AG09309 (cell line): Measurements from ENCODE around the gene TNKS1BP1.
"Not testable (repeated sequence)": the region's sequence is repeated elsewhere in the genome, so short reads cannot be mapped to it uniquely, and the experiment has no call there.

Source experiments
- DNase-seq: peaks from one replicate; pipeline ENCODE4 v3.0.0-alpha.2; 2010; ENCODE audit warnings: low read depth
- H3K4me3 ChIP-seq: 2 replicates; pipeline ENCODE4 v1.5.1; 2011; ENCODE audit warnings: mild to moderate bottlenecking, low read depth, low read length, moderate library complexity; ENCODE audit not compliant: control insufficient read depth
- CTCF ChIP-seq: IDR thresholded peaks from 2 replicates; pipeline ENCODE4 v1.5.1; 2011; ENCODE audit warnings: mild to moderate bottlenecking, low read depth, low read length, inconsistent platforms; ENCODE audit not compliant: insufficient read depth, control insufficient read depth; ENCODE audit errors: missing control alignments

The TNKS1BP1 gene

GRCh38 chr11:57290288-57290687 is 34.5 kb downstream of the TNKS1BP1 start:
- no peak for DNase-seq
- TF ChIP-seq CTCF: no peak

GRCh38 chr11:57288771-57289579 is 35.8 kb downstream of the TNKS1BP1 start:
- peak; percentile 76 for DNase-seq
- no peak overlapping the region for H3K4me3 ChIP-seq
- TF ChIP-seq CTCF: no peak

More at GRCh38 chr11:57290288-57290687, 34.5 kb downstream of the TNKS1BP1 start:
- H3K4me3 ChIP-seq: no peak overlapping the region

GRCh38 chr11:57287884-57288283 is 36.9 kb downstream of the TNKS1BP1 start:
- no peak overlapping the region for H3K4me3 ChIP-seq
- DNase-seq: no peak
- TF ChIP-seq CTCF: no peak

GRCh38 chr11:57283231-57283990 is 41.3 kb downstream of the TNKS1BP1 start:
- DNase-seq: no peak
- TF ChIP-seq CTCF: no peak
- no peak overlapping the region for H3K4me3 ChIP-seq

- not testable (repeated sequence) for DNase-seq, H3K4me3 ChIP-seq
Measured at GRCh38 chr11:57281546-57281945, 43.2 kb downstream of the TNKS1BP1 start.

GRCh38 chr11:57279116-57279515 is 45.6 kb downstream of the TNKS1BP1 start:
- no peak for TF ChIP-seq CTCF
- DNase-seq: no peak
- no peak overlapping the region for H3K4me3 ChIP-seq

- no peak for DNase-seq
- H3K4me3 ChIP-seq: no peak overlapping the region
Measured at GRCh38 chr11:57278721-57279095, 46.0 kb downstream of the TNKS1BP1 start.

More at GRCh38 chr11:57278721-57279095, 46.0 kb downstream of the TNKS1BP1 start:
- TF ChIP-seq CTCF: no peak
